ENCODE results near the gene HERPUD1. TPM values are rescaled to one million over a fixed set of nuclear protein-coding genes. Genes with fewer than 3 reads are reported as not detected.
"Not testable (repeated sequence)": the region's sequence is repeated elsewhere in the genome, so short reads cannot be mapped to it uniquely, and the experiment has no call there.

Gene HERPUD1
- total RNA-seq: 100 to 1,000 TPM; 143 to 245 TPM
- polyA plus RNA-seq (ENCODE audit: insufficient read length in 2 of 2): 100 to 1,000 TPM in 1 of 2 donors, 10 to 100 TPM in 1; 77.2 to 121 TPM
- long read RNA-seq, donor 1, transcript HERPUD1-201 (8 exons, 1,862 nt): minor isoform, 5 of 69 reads
- long read RNA-seq, donor 1, transcript HERPUD1-216 (2 exons, 509 nt): minor isoform, 7 of 69 reads
- long read RNA-seq, donor 1, transcript HERPUD1-204 (8 exons, 2,946 nt): major isoform, 42 of 69 reads
- long read RNA-seq, donor 1, partial matches to known transcripts: 11 of 69 reads
- long read RNA-seq, donor 1, other reads (novel, unspliced or antisense): 0 of 69 reads
- long read RNA-seq, donor 2, transcript HERPUD1-204 (8 exons, 2,946 nt): major isoform, 13 of 23 reads
- long read RNA-seq, donor 2, partial matches to known transcripts: 5 of 23 reads
- long read RNA-seq, donor 2, other reads (novel, unspliced or antisense): 0 of 23 reads
- long read RNA-seq, donor 3, transcript HERPUD1-204 (8 exons, 2,946 nt): major isoform, 11 of 16 reads
- long read RNA-seq, donor 3, partial matches to known transcripts: 0 of 16 reads
- long read RNA-seq, donor 3, other reads (novel, unspliced or antisense): 0 of 16 reads
- long read RNA-seq, donor 4, transcript HERPUD1-204 (8 exons, 2,946 nt): major isoform, 20 of 27 reads
- long read RNA-seq, donor 4, partial matches to known transcripts: 0 of 27 reads
- long read RNA-seq, donor 4, other reads (novel, unspliced or antisense): 0 of 27 reads

GRCh38 chr16:56931892-56932720 is at the start of gene HERPUD1:
Gene HERPUD1, plus strand, starts transcription at chr16:56932142. Its CDS starts 103 bp downstream, at chr16:56932245.
- Histone ChIP-seq H3K4me1 (ENCODE audit: control insufficient read depth, insufficient read depth, low read length) (peaks cover 17% of the 10 kb centered on the region), H3K9me3 (ENCODE audit: control insufficient read depth, insufficient read depth, low read length) (no peaks in the 10 kb centered on the region), H3K27me3 (ENCODE audit: control insufficient read depth, insufficient read depth, low read length) (no peaks in the 10 kb centered on the region), H3K4me3 (ENCODE audit: low read depth, low read length) (peak within 1 kb of the TSS; percentile 99), H3K36me3 (ENCODE audit: control insufficient read depth, insufficient read depth, low read length) (peaks cover 2% of the 10 kb centered on the region), H3K27ac (ENCODE audit: low read depth, low read length) (peak within 1 kb of the TSS; percentile 96)
- peak; percentile 93 to 99 (median 96) for DNase-seq (ENCODE audit: low read depth in 4 of 6, low spot score in 6 of 6)
- WGBS (ENCODE audit: insufficient coverage): under 1% methylated on average over 83 of the region's 83 CpGs

- Histone ChIP-seq H3K27ac (ENCODE audit: low read depth, low read length) (no peak overlapping the region), H3K27me3 (ENCODE audit: control insufficient read depth, insufficient read depth, low read length) (no peaks in the 10 kb centered on the region), H3K4me1 (ENCODE audit: control insufficient read depth, insufficient read depth, low read length) (no peaks in the 10 kb centered on the region), H3K9me3 (ENCODE audit: control insufficient read depth, insufficient read depth, low read length) (no peaks in the 10 kb centered on the region), H3K36me3 (ENCODE audit: control insufficient read depth, insufficient read depth, low read length) (no peaks in the 10 kb centered on the region), H3K4me3 (ENCODE audit: low read depth, low read length) (no peak overlapping the region)
- 82% methylated on average over 2 of the region's 2 CpGs for WGBS (ENCODE audit: insufficient coverage)
- DNase-seq (ENCODE audit: low read depth in 4 of 6, low spot score in 6 of 6): no peak
Measured at GRCh38 chr16:56883586-56883985, 48.4 kb upstream of the HERPUD1 start.

- Histone ChIP-seq H3K27ac (ENCODE audit: low read depth, low read length) (no peak overlapping the region), H3K4me3 (ENCODE audit: low read depth, low read length) (no peak overlapping the region), H3K9me3 (ENCODE audit: control insufficient read depth, insufficient read depth, low read length) (no peaks in the 10 kb centered on the region), H3K36me3 (ENCODE audit: control insufficient read depth, insufficient read depth, low read length) (no peaks in the 10 kb centered on the region), H3K4me1 (ENCODE audit: control insufficient read depth, insufficient read depth, low read length) (no peaks in the 10 kb centered on the region), H3K27me3 (ENCODE audit: control insufficient read depth, insufficient read depth, low read length) (no peaks in the 10 kb centered on the region)
- 96% methylated on average over 14 of the region's 14 CpGs for whole genome bisulfite sequencing (ENCODE audit: insufficient coverage)
- DNase-seq (ENCODE audit: low read depth in 4 of 6, low spot score in 6 of 6): no peak
Measured at GRCh38 chr16:56884026-56884582, 47.8 kb upstream of the HERPUD1 start.

- H3K9me3 ChIP-seq (ENCODE audit: control insufficient read depth, insufficient read depth, low read length); DNase-seq (ENCODE audit: low read depth in 4 of 6, low spot score in 6 of 6); H3K4me1 ChIP-seq (ENCODE audit: control insufficient read depth, insufficient read depth, low read length); H3K36me3 ChIP-seq (ENCODE audit: control insufficient read depth, insufficient read depth, low read length); H3K27ac ChIP-seq (ENCODE audit: low read depth, low read length); H3K27me3 ChIP-seq (ENCODE audit: control insufficient read depth, insufficient read depth, low read length); H3K4me3 ChIP-seq (ENCODE audit: low read depth, low read length): not testable (repeated sequence)
- 96% methylated on average over 13 of the region's 13 CpGs for WGBS (ENCODE audit: insufficient coverage)
Measured at GRCh38 chr16:56884929-56885328, 47.0 kb upstream of the HERPUD1 start.

GRCh38 chr16:56885446-56886162 is 46.3 kb upstream of the HERPUD1 start:
- no peak for DNase-seq (ENCODE audit: low read depth in 4 of 6, low spot score in 6 of 6)
- Histone ChIP-seq H3K9me3 (ENCODE audit: control insufficient read depth, insufficient read depth, low read length) (no peaks in the 10 kb centered on the region), H3K27me3 (ENCODE audit: control insufficient read depth, insufficient read depth, low read length) (no peaks in the 10 kb centered on the region), H3K4me3 (ENCODE audit: low read depth, low read length) (no peak overlapping the region), H3K4me1 (ENCODE audit: control insufficient read depth, insufficient read depth, low read length) (no peaks in the 10 kb centered on the region), H3K27ac (ENCODE audit: low read depth, low read length) (no peak overlapping the region), H3K36me3 (ENCODE audit: control insufficient read depth, insufficient read depth, low read length) (no peaks in the 10 kb centered on the region)
- WGBS (ENCODE audit: insufficient coverage): 98% methylated on average over 4 of the region's 9 CpGs

GRCh38 chr16:56886296-56886695 is 45.6 kb upstream of the HERPUD1 start:
- Histone ChIP-seq H3K27ac (ENCODE audit: low read depth, low read length) (no peak overlapping the region), H3K36me3 (ENCODE audit: control insufficient read depth, insufficient read depth, low read length) (no peaks in the 10 kb centered on the region), H3K9me3 (ENCODE audit: control insufficient read depth, insufficient read depth, low read length) (no peaks in the 10 kb centered on the region), H3K4me3 (ENCODE audit: low read depth, low read length) (no peak overlapping the region), H3K27me3 (ENCODE audit: control insufficient read depth, insufficient read depth, low read length) (no peaks in the 10 kb centered on the region), H3K4me1 (ENCODE audit: control insufficient read depth, insufficient read depth, low read length) (no peaks in the 10 kb centered on the region)
- DNase-seq (ENCODE audit: low read depth in 4 of 6, low spot score in 6 of 6): no peak
- 95% methylated on average over 12 of the region's 12 CpGs for WGBS (ENCODE audit: insufficient coverage)

- no peak for DNase-seq (ENCODE audit: low read depth in 4 of 6, low spot score in 6 of 6)
- 90% methylated on average over 8 of the region's 9 CpGs for WGBS (ENCODE audit: insufficient coverage)
- no peaks in the 10 kb centered on the region for H3K4me1 ChIP-seq (ENCODE audit: control insufficient read depth, insufficient read depth, low read length)
- H3K27me3 ChIP-seq (ENCODE audit: control insufficient read depth, insufficient read depth, low read length): no peaks in the 10 kb centered on the region
- H3K9me3 ChIP-seq (ENCODE audit: control insufficient read depth, insufficient read depth, low read length): no peaks in the 10 kb centered on the region
- H3K36me3 ChIP-seq (ENCODE audit: control insufficient read depth, insufficient read depth, low read length): no peaks in the 10 kb centered on the region
- H3K4me3 ChIP-seq (ENCODE audit: low read depth, low read length): no peak overlapping the region
- H3K27ac ChIP-seq (ENCODE audit: low read depth, low read length): no peak overlapping the region
Measured at GRCh38 chr16:56886826-56887225, 45.1 kb upstream of the HERPUD1 start.

- no peaks in the 10 kb centered on the region for H3K36me3 ChIP-seq (ENCODE audit: control insufficient read depth, insufficient read depth, low read length)
- no peaks in the 10 kb centered on the region for H3K27me3 ChIP-seq (ENCODE audit: control insufficient read depth, insufficient read depth, low read length)
- H3K9me3 ChIP-seq (ENCODE audit: control insufficient read depth, insufficient read depth, low read length): no peaks in the 10 kb centered on the region
- no peaks in the 10 kb centered on the region for H3K4me1 ChIP-seq (ENCODE audit: control insufficient read depth, insufficient read depth, low read length)
- WGBS (ENCODE audit: insufficient coverage): 98% methylated on average over 7 of the region's 7 CpGs
- no peak overlapping the region for H3K4me3 ChIP-seq (ENCODE audit: low read depth, low read length)
- DNase-seq (ENCODE audit: low read depth in 4 of 6, low spot score in 6 of 6): no peak
- H3K27ac ChIP-seq (ENCODE audit: low read depth, low read length): no peak overlapping the region
Measured at GRCh38 chr16:56888806-56889205, 43.1 kb upstream of the HERPUD1 start.

- no peaks in the 10 kb centered on the region for H3K4me1 ChIP-seq (ENCODE audit: control insufficient read depth, insufficient read depth, low read length)
- no peaks in the 10 kb centered on the region for H3K36me3 ChIP-seq (ENCODE audit: control insufficient read depth, insufficient read depth, low read length)
- no peak for DNase-seq (ENCODE audit: low read depth in 4 of 6, low spot score in 6 of 6)
- H3K27me3 ChIP-seq (ENCODE audit: control insufficient read depth, insufficient read depth, low read length): no peaks in the 10 kb centered on the region
- no CpG with 5 or more reads among the region's 5 CpGs for WGBS (ENCODE audit: insufficient coverage)
- no peak overlapping the region for H3K4me3 ChIP-seq (ENCODE audit: low read depth, low read length)
- H3K9me3 ChIP-seq (ENCODE audit: control insufficient read depth, insufficient read depth, low read length): no peaks in the 10 kb centered on the region
- no peak overlapping the region for H3K27ac ChIP-seq (ENCODE audit: low read depth, low read length)
Measured at GRCh38 chr16:56889206-56889605, 42.7 kb upstream of the HERPUD1 start.
